Ascending aorta (tissue), 2 donors: ENCODE data around the gene LNX1. TPM values are rescaled to one million over a fixed set of nuclear protein-coding genes. Genes with fewer than 3 reads are reported as not detected.

Experiments used
- DNase-seq, 2 donors: peaks; one replicate each; pipeline ENCODE4 v3.0.0-alpha.2; 2019; ENCODE audit warnings: low spot score in 2 of 2
- H3K27ac ChIP-seq, 2 donors: fragments of 200-600 bp; sonication (generic); one replicate each; pipeline ENCODE4 v1.5.1; 2016 to 2017; ENCODE audit warnings: mild to moderate bottlenecking in 1 of 2
- H3K27me3 ChIP-seq: fragments of 200-600 bp; sonication (generic); one replicate; pipeline ENCODE4 v1.5.1; 2017
- H3K36me3 ChIP-seq, 2 donors: fragments of 200-600 bp; sonication (generic); one replicate each; pipeline ENCODE4 v1.5.1; 2016
- H3K4me1 ChIP-seq, 2 donors: fragments of 200-600 bp; sonication (generic); one replicate each; pipeline ENCODE4 v1.5.1; 2016 to 2017; ENCODE audit warnings: mild to moderate bottlenecking in 1 of 2
- H3K4me3 ChIP-seq, 2 donors: fragments of 200-600 bp; sonication (generic); one replicate each; pipeline ENCODE4 v1.5.1; 2016 to 2017; ENCODE audit warnings: mild to moderate bottlenecking in 1 of 2
- H3K9me3 ChIP-seq, 2 donors: fragments of 200-600 bp; sonication (generic); one replicate each; pipeline ENCODE4 v1.5.1; 2016
- intact Hi-C: fragments of 100-400 bp; cut with DNase I; formaldehyde crosslinking; loops from one replicate; pipeline ENCODE4 v1.15.1; 2023
- total RNA-seq: library from RNA; depleted of rRNA; stranded (reverse); fragments of >200 nt; gene quantifications from one replicate; pipeline ENCODE4 v1.1.0, GENCODE V29; 2016
- TF ChIP-seq, protein P1 (sequence below), 3 experiments: fragments of 200-600 bp in 2 of 3; fragments of 450-650 bp in 1 of 3; sonication (generic) in 2 of 3; IDR thresholded peaks; one replicate each; pipeline ENCODE4 v1.5.1; 2016 to 2019; ENCODE audit warnings: antibody characterized with exemption in 3 of 3, mild to moderate bottlenecking in 1 of 3, moderate library complexity in 1 of 3

Gene LNX1
- total RNA-seq, 1 donor from 2014 or later, result 4.0 TPM

DNA sequence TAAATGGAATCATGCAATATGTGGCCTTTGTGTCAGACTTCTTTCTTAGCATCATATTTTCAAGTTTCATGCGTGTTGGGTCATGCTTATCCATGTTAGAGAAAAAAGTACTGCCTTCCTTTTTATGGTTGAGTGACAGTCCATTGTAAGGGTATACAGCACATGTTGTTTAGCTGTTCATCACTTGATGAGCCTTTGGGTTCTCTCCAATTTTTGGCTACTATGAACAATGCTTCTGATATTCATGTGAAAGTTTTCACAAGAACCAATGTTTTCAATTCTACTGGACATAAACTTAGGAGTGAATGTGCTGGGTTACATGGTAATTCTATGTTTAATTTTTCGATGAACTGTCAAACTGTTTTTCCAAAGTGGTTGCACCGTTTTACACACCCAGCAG is 28.1 kb upstream of the LNX1 start:
- DNase-seq, result no peak
- Histone ChIP-seq H3K27me3 (no peaks in the 10 kb centered on the region), H3K4me3 (no peak overlapping the region), H3K36me3 (no peaks in the 10 kb centered on the region), H3K27ac (no peak overlapping the region), H3K9me3 (no peaks in the 10 kb centered on the region), H3K4me1 (no peaks in the 10 kb centered on the region)
- intact Hi-C loops, result no loop called here
- TF ChIP-seq, protein P1, sequence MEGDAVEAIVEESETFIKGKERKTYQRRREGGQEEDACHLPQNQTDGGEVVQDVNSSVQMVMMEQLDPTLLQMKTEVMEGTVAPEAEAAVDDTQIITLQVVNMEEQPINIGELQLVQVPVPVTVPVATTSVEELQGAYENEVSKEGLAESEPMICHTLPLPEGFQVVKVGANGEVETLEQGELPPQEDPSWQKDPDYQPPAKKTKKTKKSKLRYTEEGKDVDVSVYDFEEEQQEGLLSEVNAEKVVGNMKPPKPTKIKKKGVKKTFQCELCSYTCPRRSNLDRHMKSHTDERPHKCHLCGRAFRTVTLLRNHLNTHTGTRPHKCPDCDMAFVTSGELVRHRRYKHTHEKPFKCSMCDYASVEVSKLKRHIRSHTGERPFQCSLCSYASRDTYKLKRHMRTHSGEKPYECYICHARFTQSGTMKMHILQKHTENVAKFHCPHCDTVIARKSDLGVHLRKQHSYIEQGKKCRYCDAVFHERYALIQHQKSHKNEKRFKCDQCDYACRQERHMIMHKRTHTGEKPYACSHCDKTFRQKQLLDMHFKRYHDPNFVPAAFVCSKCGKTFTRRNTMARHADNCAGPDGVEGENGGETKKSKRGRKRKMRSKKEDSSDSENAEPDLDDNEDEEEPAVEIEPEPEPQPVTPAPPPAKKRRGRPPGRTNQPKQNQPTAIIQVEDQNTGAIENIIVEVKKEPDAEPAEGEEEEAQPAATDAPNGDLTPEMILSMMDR (IDR thresholded peaks at IDR 0.05), result no peak

DNA sequence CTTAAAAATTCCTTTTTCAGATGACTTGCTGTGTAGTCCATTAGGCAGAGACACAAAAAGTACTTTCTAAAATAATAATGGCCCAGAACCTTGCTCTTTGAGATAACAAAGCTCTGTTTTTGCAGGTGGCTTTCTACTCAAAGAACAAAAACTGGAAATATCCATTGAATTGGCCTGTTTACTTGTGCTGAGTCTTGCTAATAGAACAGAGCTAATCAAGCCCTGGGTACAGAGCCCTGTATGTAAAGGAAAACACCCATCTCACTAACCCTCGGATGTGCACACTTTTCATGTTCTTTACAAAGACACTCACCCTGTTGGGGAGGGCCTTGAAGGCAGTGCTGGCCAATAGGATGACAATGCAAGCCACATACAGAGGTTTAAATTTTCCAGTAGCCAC is 27.0 kb upstream of the LNX1 start:
- no peak overlapping the region for H3K4me3 ChIP-seq
- no peaks in the 10 kb centered on the region for H3K36me3 ChIP-seq
- H3K9me3 ChIP-seq, result no peaks in the 10 kb centered on the region
- no peak overlapping the region for H3K27ac ChIP-seq
- intact Hi-C loops, result no loop called here
- no peaks in the 10 kb centered on the region for H3K27me3 ChIP-seq
- no peaks in the 10 kb centered on the region for H3K4me1 ChIP-seq
- TF ChIP-seq, protein P1 (IDR thresholded peaks at IDR 0.05), result no peak
- no peak for DNase-seq

DNA sequence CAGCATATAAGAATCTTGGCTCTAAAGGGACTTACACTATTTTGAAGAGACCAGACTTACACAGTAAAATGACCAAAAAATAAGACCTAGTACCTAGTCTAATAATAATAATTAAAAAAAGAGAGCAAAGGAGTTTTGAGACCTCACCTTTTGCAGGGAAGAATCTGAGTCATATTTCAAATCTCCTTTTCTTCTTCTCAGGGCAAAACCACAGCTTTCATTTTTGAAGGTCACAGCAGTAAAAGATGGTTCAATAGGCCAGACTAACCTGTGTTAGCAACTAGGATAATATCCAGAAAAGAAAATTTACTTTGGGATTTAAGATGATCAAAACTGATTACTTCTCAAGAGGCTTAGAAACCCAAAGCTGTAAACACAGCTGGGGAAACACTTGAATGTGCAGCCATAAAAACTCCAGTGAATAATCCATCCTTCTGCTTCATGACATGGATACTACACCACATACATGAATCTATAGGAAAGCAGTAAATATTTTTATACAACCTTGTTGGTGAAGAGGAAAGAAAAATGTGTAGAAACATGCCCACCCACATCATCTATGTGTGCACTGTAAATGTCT is 25.9 kb upstream of the LNX1 start:
- intact Hi-C loops, result no loop called here
- Histone ChIP-seq H3K36me3 (no peaks in the 10 kb centered on the region), H3K9me3 (no peaks in the 10 kb centered on the region), H3K27me3 (no peaks in the 10 kb centered on the region), H3K27ac (no peak overlapping the region), H3K4me1 (no peaks in the 10 kb centered on the region), H3K4me3 (no peak overlapping the region)
- TF ChIP-seq, protein P1 (IDR thresholded peaks at IDR 0.05), result no peak
- DNase-seq, result no peak

DNA sequence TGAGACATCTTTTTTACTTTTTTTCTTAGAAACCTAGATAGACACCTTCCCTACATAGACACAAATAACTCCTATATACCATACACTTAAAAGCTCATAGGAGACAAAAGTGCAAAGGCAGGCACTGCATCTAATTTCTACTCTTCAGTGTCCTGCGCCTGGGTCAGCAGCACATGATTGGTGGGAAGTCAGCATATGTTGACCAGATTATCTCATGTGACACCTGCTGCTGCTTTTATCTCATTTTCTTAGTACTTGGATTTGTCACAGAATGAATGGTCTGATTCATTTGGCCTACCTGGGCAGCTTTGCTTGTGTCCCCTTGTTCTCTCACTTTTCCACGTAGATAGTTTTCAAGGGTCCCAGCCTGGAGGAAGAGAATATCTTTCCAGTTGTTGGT is 24.9 kb upstream of the LNX1 start:
- Histone ChIP-seq H3K27me3 (no peaks in the 10 kb centered on the region), H3K4me1 (no peaks in the 10 kb centered on the region), H3K4me3 (no peak overlapping the region), H3K9me3 (no peaks in the 10 kb centered on the region), H3K27ac (no peak overlapping the region), H3K36me3 (no peaks in the 10 kb centered on the region)
- intact Hi-C loops, result no loop called here
- TF ChIP-seq, protein P1 (IDR thresholded peaks at IDR 0.05), result no peak
- no peak for DNase-seq

DNA sequence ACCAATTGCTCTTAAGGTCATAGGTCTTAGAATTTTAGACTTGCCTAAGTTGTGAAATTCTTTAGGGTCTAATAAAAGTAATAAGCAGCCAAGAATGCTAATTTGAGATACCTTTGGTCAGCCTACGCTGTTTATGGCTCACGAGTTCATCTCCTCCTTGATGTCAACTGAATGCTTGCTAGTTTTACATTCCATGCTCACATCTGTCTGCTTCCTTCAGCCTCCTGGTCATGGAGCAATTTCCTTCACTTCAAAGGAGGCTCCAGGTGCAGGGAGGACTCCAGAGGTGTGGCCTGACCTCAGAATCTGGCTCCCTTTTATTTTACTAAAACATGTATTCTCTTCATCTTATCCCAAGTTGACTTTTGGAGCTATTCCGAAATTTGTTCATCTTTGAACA is 23.3 kb upstream of the LNX1 start:
- no peaks in the 10 kb centered on the region for H3K27me3 ChIP-seq
- H3K36me3 ChIP-seq, result no peaks in the 10 kb centered on the region
- H3K9me3 ChIP-seq, result no peaks in the 10 kb centered on the region
- no peak for DNase-seq
- intact Hi-C loops, result no loop called here
- H3K4me3 ChIP-seq, result no peak overlapping the region
- TF ChIP-seq, protein P1 (IDR thresholded peaks at IDR 0.05), result no peak
- no peak overlapping the region for H3K27ac ChIP-seq
- H3K4me1 ChIP-seq, result no peaks in the 10 kb centered on the region

DNA sequence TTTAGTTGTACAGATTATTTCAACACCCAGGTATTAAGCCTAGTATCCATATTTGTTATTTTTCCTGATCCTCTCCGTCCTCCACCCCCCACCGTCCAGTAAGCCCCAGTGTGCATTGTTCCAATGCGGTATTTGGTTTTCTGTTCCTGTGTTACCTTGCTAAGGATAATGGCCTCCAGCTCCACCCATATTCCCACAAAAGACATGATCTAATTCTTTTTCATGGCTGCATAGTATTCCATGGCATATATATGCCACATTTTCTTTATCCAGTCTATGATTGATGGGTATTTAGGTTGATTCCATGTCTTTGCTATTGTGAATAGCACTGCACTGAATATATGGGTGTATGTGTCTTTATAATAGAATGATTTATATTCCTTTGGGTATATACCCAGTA is 22.1 kb upstream of the LNX1 start:
- H3K4me3 ChIP-seq, result no peak overlapping the region
- intact Hi-C loops, result no loop called here

More for the DNA sequence above, 22.1 kb upstream of the LNX1 start:
- no peak for DNase-seq
- Histone ChIP-seq H3K36me3 (no peaks in the 10 kb centered on the region), H3K4me1 (no peaks in the 10 kb centered on the region), H3K27ac (no peak overlapping the region), H3K9me3 (peaks cover 0 to 3% of the 10 kb centered on the region in 2 donors), H3K27me3 (no peaks in the 10 kb centered on the region)
- TF ChIP-seq, protein P1 (IDR thresholded peaks at IDR 0.05), result no peak
